ENCODE data around the gene ATAD3C. TPM values are rescaled to one million over a fixed set of nuclear protein-coding genes. Genes with fewer than 3 reads are reported as not detected.
"Not testable (repeated sequence)": the region's sequence is repeated elsewhere in the genome, so short reads cannot be mapped to it uniquely, and the experiment has no call there.

Gene ATAD3C
- total RNA-seq, 2 experiments from 2014 or later, result 1.0 to 1.4 TPM

DNA sequence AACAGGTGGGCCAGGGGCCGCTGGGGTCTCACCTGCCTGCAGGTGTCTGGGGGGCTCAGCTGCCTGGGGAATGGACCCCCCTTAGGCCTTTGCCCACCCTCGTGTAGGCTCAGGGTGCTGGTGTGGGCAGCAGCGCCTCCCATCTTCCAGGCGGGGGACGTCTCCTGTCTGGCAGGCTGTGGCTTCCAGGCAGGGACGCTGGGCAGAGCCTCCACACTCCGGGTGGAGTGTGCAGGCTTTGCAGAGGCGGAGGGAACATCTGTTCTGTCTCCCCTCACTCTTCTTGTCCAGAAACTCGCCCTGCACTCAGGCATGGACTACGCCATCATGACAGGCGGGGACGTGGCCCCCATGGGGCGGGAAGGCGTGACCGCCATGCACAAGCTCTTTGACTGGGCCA is 6.4 kb downstream of the ATAD3C start:
- CTCF ChIA-PET; H3K36me3 Mint-ChIP-seq (ENCODE audit: low read depth); H3K4me3 Mint-ChIP-seq; H3K4me1 Mint-ChIP-seq (ENCODE audit: low read depth); POLR2A ChIA-PET; ATAC-seq; H3K27me3 Mint-ChIP-seq (ENCODE audit: low read depth); DNase-seq; H3K27ac Mint-ChIP-seq; H3K9me3 Mint-ChIP-seq (ENCODE audit: insufficient read depth): not testable (repeated sequence)

DNA sequence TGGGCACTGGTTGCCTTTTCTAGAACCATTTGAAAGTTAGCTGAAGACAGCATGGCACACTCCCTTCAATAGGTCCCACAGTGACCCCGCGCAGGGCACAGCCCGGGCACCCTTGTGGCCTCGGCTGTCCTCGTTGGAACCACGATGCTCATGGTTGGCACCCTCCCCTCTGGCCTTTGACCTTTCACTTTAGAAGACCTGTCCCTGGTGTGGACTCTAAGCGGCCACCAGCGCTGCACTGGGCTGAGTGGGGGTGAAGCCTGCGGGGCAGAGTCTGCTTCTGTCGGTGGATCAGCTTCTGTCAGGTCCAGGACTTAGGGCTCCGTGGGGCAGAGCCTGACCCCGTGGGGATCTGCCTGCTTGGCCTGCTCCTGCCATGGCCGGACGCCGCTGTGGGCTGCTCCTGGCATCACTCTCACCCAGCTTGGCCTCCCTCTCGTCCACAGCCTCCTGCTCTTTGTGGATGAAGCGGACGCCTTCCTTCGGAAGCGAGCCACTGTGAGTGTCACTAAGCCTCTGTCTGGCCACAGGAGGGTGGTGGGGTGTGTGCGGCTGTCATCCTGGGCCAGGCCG is 7.3 kb downstream of the ATAD3C start:
- H3K4me1 Mint-ChIP-seq (ENCODE audit: low read depth); H3K9me3 Mint-ChIP-seq (ENCODE audit: insufficient read depth); H3K27ac Mint-ChIP-seq; ATAC-seq; CTCF ChIA-PET; H3K4me3 Mint-ChIP-seq; POLR2A ChIA-PET; DNase-seq; H3K27me3 Mint-ChIP-seq (ENCODE audit: low read depth); H3K36me3 Mint-ChIP-seq (ENCODE audit: low read depth): not testable (repeated sequence)

DNA sequence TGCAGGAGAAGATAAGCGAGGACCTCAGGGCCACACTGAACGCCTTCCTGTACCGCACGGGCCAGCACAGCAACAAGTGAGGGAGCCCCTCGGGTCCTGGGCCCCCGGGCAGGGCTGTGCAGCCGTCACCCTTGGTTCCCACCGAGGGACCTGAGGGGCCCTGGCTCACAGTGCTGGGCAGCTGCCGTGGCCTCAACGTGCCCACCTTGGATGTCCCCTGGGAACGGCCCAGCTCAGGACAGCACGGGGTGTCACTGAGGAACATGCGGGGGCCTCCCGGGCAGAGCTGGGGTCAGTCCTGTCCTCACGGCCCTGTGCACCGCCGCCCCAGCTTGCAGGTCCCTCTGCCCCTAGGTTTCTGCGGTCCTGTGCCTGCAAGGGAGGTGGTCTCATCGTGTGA is 9.7 kb downstream of the ATAD3C start:
- H3K27me3 Mint-ChIP-seq (ENCODE audit: low read depth); H3K4me1 Mint-ChIP-seq (ENCODE audit: low read depth); POLR2A ChIA-PET: not testable (repeated sequence)

DNA sequence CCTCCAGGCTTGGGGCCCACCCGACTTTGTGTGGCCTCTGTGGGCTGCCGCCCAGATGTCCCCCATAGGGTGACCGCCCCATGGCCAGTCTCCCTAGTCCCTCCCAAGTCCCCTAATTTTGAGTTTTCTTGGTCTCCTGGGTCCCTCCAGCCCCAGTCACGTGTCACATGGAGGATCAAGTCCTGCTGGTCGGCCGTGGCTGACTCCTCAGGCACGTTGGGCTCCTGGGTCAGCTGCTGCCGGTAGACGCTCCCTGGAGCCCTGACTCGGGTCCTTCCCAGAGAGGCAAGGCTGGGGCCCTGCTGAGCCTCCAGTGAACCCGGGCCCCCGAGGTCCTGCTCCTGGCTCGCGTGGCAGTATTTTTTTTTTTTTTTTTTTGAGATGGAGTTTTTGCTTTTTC is 10.2 kb downstream of the ATAD3C start:
- not testable (repeated sequence) for H3K36me3 Mint-ChIP-seq (ENCODE audit: low read depth); H3K27ac Mint-ChIP-seq

More for the DNA sequence above, 9.7 kb downstream of the ATAD3C start:
- DNase-seq; CTCF ChIA-PET; H3K9me3 Mint-ChIP-seq (ENCODE audit: insufficient read depth); H3K4me3 Mint-ChIP-seq; H3K27ac Mint-ChIP-seq; ATAC-seq; H3K36me3 Mint-ChIP-seq (ENCODE audit: low read depth): not testable (repeated sequence)

DNA sequence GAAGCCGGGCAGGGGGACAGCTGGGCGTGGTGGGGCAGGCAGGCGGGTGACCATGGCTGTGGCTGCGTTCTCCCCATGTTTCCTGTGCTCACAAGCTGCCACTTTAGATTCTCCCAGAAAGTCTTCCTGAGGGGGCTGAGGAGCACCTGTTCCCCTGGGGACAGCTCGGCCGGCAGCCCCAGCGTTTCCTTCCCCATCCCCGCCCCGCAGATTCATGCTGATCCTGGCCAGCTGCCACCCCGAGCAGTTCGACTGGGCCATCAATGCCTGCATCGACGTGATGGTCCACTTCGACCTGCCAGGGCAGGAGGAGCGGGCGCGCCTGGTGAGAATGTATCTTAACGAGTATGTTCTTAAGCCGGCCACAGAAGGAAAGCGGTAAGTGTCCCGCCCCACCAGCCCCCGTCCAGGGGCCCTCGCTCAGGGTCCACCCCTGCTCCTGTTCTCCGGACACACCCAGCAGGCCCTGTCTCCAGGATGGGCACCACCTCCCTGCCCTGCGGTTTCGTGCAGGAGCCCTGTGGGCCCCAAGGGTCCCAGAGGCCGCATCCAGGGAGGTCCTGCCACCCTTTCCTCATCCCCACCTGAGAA is 11.1 kb downstream of the ATAD3C start:
- ATAC-seq, result no peak
- Mint-ChIP-seq H3K27me3 (ENCODE audit: low read depth) (no peaks in the 10 kb centered on the region), H3K4me3 (no peak overlapping the region), H3K9me3 (ENCODE audit: insufficient read depth) (no peaks in the 10 kb centered on the region), H3K27ac (no peak overlapping the region), H3K36me3 (ENCODE audit: low read depth) (no peaks in the 10 kb centered on the region), H3K4me1 (ENCODE audit: low read depth) (peaks cover 2% of the 10 kb centered on the region)
- DNase-seq, result no peak
- POLR2A ChIA-PET, result no interaction called here
- CTCF ChIA-PET, result no interaction called here

More for the DNA sequence above, 10.2 kb downstream of the ATAD3C start:
- H3K4me1 Mint-ChIP-seq (ENCODE audit: low read depth); ATAC-seq; DNase-seq; H3K27me3 Mint-ChIP-seq (ENCODE audit: low read depth); H3K4me3 Mint-ChIP-seq; CTCF ChIA-PET; H3K9me3 Mint-ChIP-seq (ENCODE audit: insufficient read depth); POLR2A ChIA-PET: not testable (repeated sequence)

DNA sequence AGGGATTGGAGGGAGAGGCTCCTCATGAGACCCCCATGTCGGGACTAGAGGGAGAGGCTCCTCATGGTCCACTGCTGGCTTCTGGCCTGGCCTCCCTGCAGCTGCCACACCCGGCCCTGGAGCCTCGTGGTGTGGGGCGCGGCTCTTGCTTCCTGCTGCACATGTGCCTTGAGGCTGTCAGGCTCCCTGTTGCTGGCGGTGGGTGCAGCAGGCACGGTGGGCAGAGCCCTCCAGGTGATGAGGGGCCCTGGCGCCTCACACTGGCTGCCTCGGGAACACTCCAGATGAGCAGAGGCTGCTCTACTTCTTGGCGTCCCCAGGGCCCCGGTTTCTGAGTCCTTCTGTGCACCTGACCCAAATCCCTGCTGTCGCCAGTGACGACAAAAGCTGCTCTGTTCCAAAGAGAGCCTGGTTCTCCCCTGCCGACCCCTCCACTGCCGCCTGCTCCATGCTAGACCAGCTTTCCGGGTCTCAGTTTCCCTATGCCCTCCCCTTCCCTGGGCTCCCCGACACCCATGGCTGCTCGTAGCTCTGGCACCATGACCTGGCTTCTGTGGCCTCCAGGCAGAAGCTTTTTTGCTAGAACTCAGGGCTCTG is 12.3 kb downstream of the ATAD3C start:
- Mint-ChIP-seq H3K27ac (peak overlapping the region; percentile 34), H3K4me3 (no peak overlapping the region)
- POLR2A ChIA-PET, result no interaction called here

DNA sequence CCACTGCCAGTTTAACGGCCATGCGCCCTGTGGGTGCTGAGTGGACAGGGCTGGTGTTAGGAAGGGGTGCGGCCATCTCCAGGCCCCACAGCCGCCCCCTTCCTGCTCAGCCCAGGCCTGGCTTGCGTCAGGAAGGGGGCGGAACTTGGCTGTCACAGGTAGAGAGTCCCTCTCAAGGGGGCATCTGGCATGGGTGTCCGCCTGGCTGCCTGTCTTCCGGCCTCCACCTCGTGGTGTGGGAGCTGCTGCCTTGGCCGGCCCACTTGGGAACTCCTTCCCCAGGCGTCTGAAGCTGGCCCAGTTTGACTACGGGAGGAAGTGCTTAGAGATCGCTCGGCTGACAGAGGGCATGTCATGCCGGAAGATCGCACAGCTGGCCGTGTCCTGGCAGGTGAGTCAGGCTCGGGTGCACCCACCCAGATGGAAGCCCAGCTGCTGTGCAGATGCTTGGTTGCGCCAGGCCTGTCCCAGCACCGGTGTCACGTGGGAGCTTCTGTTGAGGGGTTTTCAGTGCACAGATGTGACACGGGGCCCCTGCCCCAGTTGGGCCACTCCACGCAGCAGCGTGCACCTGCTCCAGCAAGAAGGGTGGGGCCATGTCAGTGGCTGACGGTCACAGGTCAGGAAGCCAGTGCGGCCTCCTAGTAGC is 13.0 kb downstream of the ATAD3C start:
- DNase-seq (no peak), ATAC-seq (peak; percentile 41)
- Mint-ChIP-seq H3K9me3 (ENCODE audit: insufficient read depth) (no peaks in the 10 kb centered on the region), H3K27me3 (ENCODE audit: low read depth) (no peaks in the 10 kb centered on the region), H3K27ac (peak overlapping the region; percentile 72), H3K4me3 (peak overlapping the region; percentile 36), H3K36me3 (ENCODE audit: low read depth) (no peaks in the 10 kb centered on the region), H3K4me1 (ENCODE audit: low read depth) (peaks cover 2% of the 10 kb centered on the region)
- CTCF ChIA-PET, result interaction anchor here (1.1 kb wide), 1 partner anchor 42 kb away, joined by 3 read pairs; no protein-coding TSS in a partner anchor
- POLR2A ChIA-PET, result no interaction called here

More for the DNA sequence above, 12.3 kb downstream of the ATAD3C start:
- peaks cover 2% of the 10 kb centered on the region for H3K4me1 Mint-ChIP-seq (ENCODE audit: low read depth)
- no peaks in the 10 kb centered on the region for H3K27me3 Mint-ChIP-seq (ENCODE audit: low read depth)
- no peaks in the 10 kb centered on the region for H3K9me3 Mint-ChIP-seq (ENCODE audit: insufficient read depth)
- CTCF ChIA-PET, result interaction anchor here (1.1 kb wide), 1 partner anchor 43 kb away, joined by 3 read pairs; no protein-coding TSS in a partner anchor
- H3K36me3 Mint-ChIP-seq (ENCODE audit: low read depth), result no peaks in the 10 kb centered on the region
- ATAC-seq (no peak), DNase-seq (no peak)

DNA sequence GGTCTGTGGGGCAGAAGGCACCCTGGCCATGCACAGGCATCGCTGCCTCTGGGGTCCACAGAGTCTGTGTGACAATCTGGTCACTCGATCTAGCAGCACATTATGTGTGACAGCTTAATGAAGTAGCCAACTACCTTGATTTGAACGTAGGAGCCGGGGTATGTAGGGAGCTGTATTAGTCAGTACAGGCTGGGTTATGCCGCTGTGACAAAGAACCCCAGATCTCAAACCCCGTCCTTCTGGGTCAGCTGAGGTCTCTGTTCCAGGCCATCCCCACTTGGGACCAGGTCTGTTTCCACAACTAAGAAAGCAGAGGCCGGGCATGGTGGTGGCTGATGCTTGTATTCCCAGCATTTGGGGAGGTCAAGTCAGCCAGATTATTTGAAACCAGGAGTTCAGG is 13.8 kb downstream of the ATAD3C start:
- Mint-ChIP-seq H3K27me3 (ENCODE audit: low read depth) (no peaks in the 10 kb centered on the region), H3K36me3 (ENCODE audit: low read depth) (no peaks in the 10 kb centered on the region), H3K9me3 (ENCODE audit: insufficient read depth) (no peaks in the 10 kb centered on the region), H3K4me1 (ENCODE audit: low read depth) (peaks cover 2% of the 10 kb centered on the region), H3K4me3 (no peak overlapping the region), H3K27ac (no peak overlapping the region)
- DNase-seq (no peak), ATAC-seq (no peak)
- POLR2A ChIA-PET, result no interaction called here
- CTCF ChIA-PET, result interaction anchor here (0.8 kb wide), 1 partner anchor 215 kb away, joined by 3 read pairs; no protein-coding TSS in a partner anchor

DNA sequence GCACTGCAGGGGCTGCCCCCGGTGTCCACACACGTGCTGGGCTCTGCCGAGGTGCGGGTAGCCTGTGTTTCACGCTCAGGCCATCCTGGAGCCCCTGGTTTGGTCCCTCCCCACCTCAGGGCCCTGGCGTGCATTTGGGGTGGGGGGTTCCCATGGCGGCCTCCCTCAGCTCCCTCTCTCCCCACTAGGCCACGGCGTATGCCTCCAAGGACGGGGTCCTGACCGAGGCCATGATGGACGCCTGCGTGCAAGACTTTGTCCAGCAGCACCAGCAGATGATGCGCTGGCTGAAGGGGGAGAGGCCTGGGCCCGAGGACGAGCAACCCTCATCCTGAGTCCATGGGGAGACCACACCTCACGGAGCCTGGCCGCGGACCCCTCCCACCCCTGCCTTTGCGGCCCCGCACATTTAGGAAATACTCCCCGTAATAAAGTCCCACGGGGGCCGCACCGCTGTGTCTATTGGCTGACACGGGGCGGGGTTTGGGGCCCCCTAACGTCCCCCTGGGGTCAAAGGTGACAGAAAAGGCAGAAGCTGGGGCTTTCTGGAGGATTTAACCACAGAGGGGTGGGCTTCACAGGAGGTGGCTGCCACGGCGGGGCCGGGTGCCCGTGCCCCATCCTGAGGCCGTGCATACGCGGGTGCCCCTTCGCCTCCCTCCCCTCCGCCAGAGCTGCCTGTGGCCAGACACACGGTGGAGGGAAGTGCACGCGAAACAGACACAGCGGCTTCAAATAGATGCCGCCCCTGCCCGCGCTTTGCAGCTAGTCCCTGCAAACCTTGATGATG is 18.9 kb downstream of the ATAD3C start:
- ATAC-seq; CTCF ChIA-PET; H3K4me3 Mint-ChIP-seq; POLR2A ChIA-PET; H3K27ac Mint-ChIP-seq; DNase-seq; H3K36me3 Mint-ChIP-seq (ENCODE audit: low read depth); H3K9me3 Mint-ChIP-seq (ENCODE audit: insufficient read depth); H3K27me3 Mint-ChIP-seq (ENCODE audit: low read depth): not testable (repeated sequence)
- H3K4me1 Mint-ChIP-seq (ENCODE audit: low read depth), result peaks cover 22% of the 10 kb centered on the region

DNA sequence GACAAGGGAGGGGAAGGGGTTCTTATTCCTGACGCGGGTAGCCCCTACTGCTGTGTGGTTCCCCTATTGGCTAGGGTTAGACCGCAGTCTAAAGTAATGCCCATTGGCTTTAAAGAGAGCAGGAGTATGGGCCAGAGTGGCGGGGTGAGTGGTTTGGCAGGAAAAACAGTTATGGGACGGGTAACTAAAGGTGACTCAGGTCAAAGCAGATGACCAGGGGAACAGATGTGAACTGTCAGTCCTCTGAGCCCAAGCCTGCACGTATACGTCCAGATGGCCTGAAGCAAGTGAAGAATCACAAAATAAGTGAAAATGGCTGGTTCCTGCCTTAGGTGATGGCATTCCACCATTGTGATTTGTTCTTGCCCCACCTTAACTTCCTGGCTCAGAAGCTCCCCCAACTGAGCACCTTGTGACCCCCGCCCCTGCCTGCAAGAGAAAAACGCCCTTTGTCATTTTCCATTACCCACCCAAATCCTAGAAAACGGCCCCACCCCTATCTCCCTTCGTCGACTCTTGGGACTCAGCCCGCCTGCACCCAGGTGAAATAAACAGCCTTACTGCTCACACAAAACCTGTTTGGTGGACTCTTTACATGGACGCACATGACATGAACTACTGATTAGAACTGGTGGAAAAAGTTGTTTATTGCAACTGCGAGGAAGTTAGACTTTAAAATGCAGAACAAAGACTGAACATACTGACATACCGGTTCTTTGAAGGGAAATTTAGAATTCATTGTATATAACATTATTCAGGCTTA is 21.3 kb downstream of the ATAD3C start:
- ATAC-seq, result peak; percentile 6
- DNase-seq, result peak; percentile 45
- no peaks in the 10 kb centered on the region for H3K9me3 Mint-ChIP-seq (ENCODE audit: insufficient read depth)
- H3K27me3 Mint-ChIP-seq (ENCODE audit: low read depth), result no peaks in the 10 kb centered on the region
- peak overlapping the region; percentile 91 for H3K27ac Mint-ChIP-seq
- ChIA-PET CTCF (interaction anchor here (0.7 kb wide), 1 partner anchor 476 kb away, joined by 3 read pairs; no protein-coding TSS in a partner anchor), POLR2A (no interaction called here)
- no peaks in the 10 kb centered on the region for H3K36me3 Mint-ChIP-seq (ENCODE audit: low read depth)
- peak overlapping the region; percentile 93 for H3K4me3 Mint-ChIP-seq
- H3K4me1 Mint-ChIP-seq (ENCODE audit: low read depth), result peaks cover 27% of the 10 kb centered on the region

DNA sequence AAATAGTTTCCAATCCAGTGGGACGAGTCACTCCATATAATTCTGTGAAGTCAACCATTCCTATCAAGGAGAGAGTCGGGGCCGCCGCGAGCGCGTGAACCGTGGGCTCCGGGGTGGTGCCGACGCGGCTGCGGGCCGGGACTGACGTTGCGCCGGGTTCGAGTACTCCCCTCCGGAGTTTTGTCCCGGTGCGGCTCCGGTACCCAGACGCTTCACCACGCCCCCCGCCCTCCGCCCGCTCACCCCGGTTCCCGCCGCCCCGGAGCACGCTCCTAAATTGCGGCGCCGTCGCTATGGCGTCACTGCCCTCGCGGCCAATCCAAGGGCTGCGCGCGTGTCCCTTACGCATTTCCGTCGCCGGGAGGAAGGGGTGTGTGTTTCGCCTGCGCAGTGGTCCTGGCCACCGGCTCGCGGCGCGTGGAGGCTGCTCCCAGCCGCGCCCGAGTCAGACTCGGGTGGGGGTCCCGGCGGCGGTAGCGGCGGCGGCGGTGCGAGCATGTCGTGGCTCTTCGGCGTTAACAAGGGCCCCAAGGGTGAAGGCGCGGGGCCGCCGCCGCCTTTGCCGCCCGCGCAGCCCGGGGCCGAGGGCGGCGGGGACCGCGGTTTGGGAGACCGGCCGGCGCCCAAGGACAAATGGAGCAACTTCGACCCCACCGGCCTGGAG is 22.0 kb downstream of the ATAD3C start, which contains the start of gene ATAD3B:
TSS of gene ATAD3B (plus strand) at position 377 of the 664 bp plus-strand sequence. CDS start at position 497, 120 bp downstream.
- POLR2A ChIA-PET, result no interaction called here

More for the DNA sequence above, 22.0 kb downstream of the ATAD3C start, which contains the start of gene ATAD3B:
- Mint-ChIP-seq H3K9me3 (ENCODE audit: insufficient read depth) (no peaks in the 10 kb centered on the region), H3K36me3 (ENCODE audit: low read depth) (peaks cover 2% of the 10 kb centered on the region), H3K27me3 (ENCODE audit: low read depth) (no peaks in the 10 kb centered on the region), H3K4me3 (peak within 1 kb of the TSS; percentile 93), H3K4me1 (ENCODE audit: low read depth) (peaks cover 27% of the 10 kb centered on the region), H3K27ac (peak within 1 kb of the TSS; percentile 91)
- CTCF ChIA-PET, result no interaction called here
- DNase-seq (peak; percentile 94), ATAC-seq (peak; percentile 92)
